ENCODE results near the gene ZDHHC8.

GRCh38 chr22:20126284-20127029 is 5.1 kb upstream of the ZDHHC8 start:
- no peak for TF ChIP-seq CTCF (IDR thresholded peaks at IDR 0.05)
- no peak for TF ChIP-seq POLR2A (IDR thresholded peaks at IDR 0.05)
- TF ChIP-seq EP300 (IDR thresholded peaks at IDR 0.05) = no peak
